Measurements from ENCODE around the gene PHAF1. TPM values are rescaled to one million over a fixed set of nuclear protein-coding genes. Genes with fewer than 3 reads are reported as not detected.

Gene PHAF1
- total and polyA plus RNA-seq, 10 donors, result 5.5 to 44.0 (median 18.4) TPM

GRCh38 chr16:67181346-67181745 is 71.6 kb downstream of the PHAF1 start:
- Histone ChIP-seq H3K4me3 (no peak overlapping the region), H3K27me3 (replicated peaks in 1 of 7) (peaks cover 0 to 50% (median 6%) of the 10 kb centered on the region in 7 donors), H3K36me3 (no peaks in the 10 kb centered on the region), H3K9me3 (no peaks in the 10 kb centered on the region), H3K4me1 (peaks cover 17 to 56% (median 47%) of the 10 kb centered on the region in 6 donors), H3K27ac (no peak overlapping the region)
- intact Hi-C loops (cut with DNase I; ENCODE audit: low total_unique reads), result no loop called here
- no peak for TF ChIP-seq CTCF (IDR thresholded peaks at IDR 0.05 in 8 of 11, conservative IDR thresholded peaks at IDR 0.05 in 3 of 11)
- TF ChIP-seq POLR2A (IDR thresholded peaks at IDR 0.05), result no peak
- no peak for TF ChIP-seq POLR2AphosphoS5 (IDR thresholded peaks at IDR 0.05)
- WGBS, 5 donors, result 84 to 95% (median 89%) methylated on average over 2 of the region's 2 CpGs
- DNase-seq, result no peak

- Histone ChIP-seq H3K27me3 (replicated peaks in 1 of 7) (peaks cover 0 to 50% (median 6%) of the 10 kb centered on the region in 7 donors), H3K4me1 (peaks cover 17 to 65% (median 52%) of the 10 kb centered on the region in 6 donors), H3K9me3 (no peaks in the 10 kb centered on the region), H3K4me3 (no peak overlapping the region), H3K36me3 (peaks cover 0 to 8% (median 0%) of the 10 kb centered on the region in 6 donors), H3K27ac (peak overlapping the region in 1 of 8 donors; percentile 95)
- no peak for TF ChIP-seq POLR2A (IDR thresholded peaks at IDR 0.05)
- TF ChIP-seq CTCF (IDR thresholded peaks at IDR 0.05 in 8 of 11, conservative IDR thresholded peaks at IDR 0.05 in 3 of 11), result no peak
- TF ChIP-seq POLR2AphosphoS5 (IDR thresholded peaks at IDR 0.05), result no peak
- no peak for DNase-seq
- intact Hi-C loops (cut with DNase I; ENCODE audit: low total_unique reads), result no loop called here
- WGBS, 5 donors, result 72 to 85% (median 80%) methylated on average over 2 of the region's 2 CpGs
Observed at GRCh38 chr16:67182288-67182687, 72.5 kb downstream of the PHAF1 start.

- Histone ChIP-seq H3K4me1 (peaks cover 13 to 63% (median 49%) of the 10 kb centered on the region in 6 donors), H3K27me3 (replicated peaks in 1 of 7) (peaks cover 0 to 47% (median 0%) of the 10 kb centered on the region in 7 donors), H3K36me3 (peaks cover 0 to 12% (median 0%) of the 10 kb centered on the region in 6 donors), H3K27ac (peak overlapping the region; percentile 93 to 99 (median 95)), H3K4me3 (peak overlapping the region; percentile 60 to 86 (median 70)), H3K9me3 (no peaks in the 10 kb centered on the region)
- intact Hi-C loops (cut with DNase I; ENCODE audit: low total_unique reads), result no loop called here
- no peak for DNase-seq
- WGBS, 5 donors, result 4 to 6% (median 5%) methylated on average over 11 of the region's 11 CpGs
- TF ChIP-seq POLR2AphosphoS5 (IDR thresholded peaks at IDR 0.05), result no peak
- no peak for TF ChIP-seq POLR2A (IDR thresholded peaks at IDR 0.05)
- no peak for TF ChIP-seq CTCF (IDR thresholded peaks at IDR 0.05 in 8 of 11, conservative IDR thresholded peaks at IDR 0.05 in 3 of 11)
Observed at GRCh38 chr16:67183284-67183626, 73.5 kb downstream of the PHAF1 start.

GRCh38 chr16:67183627-67184452 is 74.1 kb downstream of the PHAF1 start, which contains the start of gene MATCAP1:
MATCAP1 (minus strand) TSS chr16:67183963; CDS start chr16:67180610, 3,353 bp downstream.
- Histone ChIP-seq H3K27ac (peak within 1 kb of the TSS; percentile 93 to 99 (median 95)), H3K4me1 (peaks cover 11 to 63% (median 43%) of the 10 kb centered on the region in 6 donors), H3K36me3 (peaks cover 0 to 12% (median 0%) of the 10 kb centered on the region in 6 donors), H3K27me3 (replicated peaks in 1 of 7) (peaks cover 0 to 41% (median 0%) of the 10 kb centered on the region in 7 donors), H3K9me3 (no peaks in the 10 kb centered on the region), H3K4me3 (peak within 1 kb of the TSS; percentile 60 to 86 (median 70))
- 0% methylated on average over 28 to 77 of the region's 77 CpGs for WGBS, 5 donors
- intact Hi-C loops (cut with DNase I; ENCODE audit: low total_unique reads), result no loop called here
- TF ChIP-seq POLR2A (IDR thresholded peaks at IDR 0.05) (no peak), CTCF (IDR thresholded peaks at IDR 0.05 in 8 of 11, conservative IDR thresholded peaks at IDR 0.05 in 3 of 11) (peak in 2 of 11 experiments; percentile 33 to 35), POLR2AphosphoS5 (IDR thresholded peaks at IDR 0.05) (peak; percentile 87 to 93 (median 93))
- DNase-seq, result peak; percentile 98
